ENCODE measurements around the gene STAT4.

Gene STAT4

DNA sequence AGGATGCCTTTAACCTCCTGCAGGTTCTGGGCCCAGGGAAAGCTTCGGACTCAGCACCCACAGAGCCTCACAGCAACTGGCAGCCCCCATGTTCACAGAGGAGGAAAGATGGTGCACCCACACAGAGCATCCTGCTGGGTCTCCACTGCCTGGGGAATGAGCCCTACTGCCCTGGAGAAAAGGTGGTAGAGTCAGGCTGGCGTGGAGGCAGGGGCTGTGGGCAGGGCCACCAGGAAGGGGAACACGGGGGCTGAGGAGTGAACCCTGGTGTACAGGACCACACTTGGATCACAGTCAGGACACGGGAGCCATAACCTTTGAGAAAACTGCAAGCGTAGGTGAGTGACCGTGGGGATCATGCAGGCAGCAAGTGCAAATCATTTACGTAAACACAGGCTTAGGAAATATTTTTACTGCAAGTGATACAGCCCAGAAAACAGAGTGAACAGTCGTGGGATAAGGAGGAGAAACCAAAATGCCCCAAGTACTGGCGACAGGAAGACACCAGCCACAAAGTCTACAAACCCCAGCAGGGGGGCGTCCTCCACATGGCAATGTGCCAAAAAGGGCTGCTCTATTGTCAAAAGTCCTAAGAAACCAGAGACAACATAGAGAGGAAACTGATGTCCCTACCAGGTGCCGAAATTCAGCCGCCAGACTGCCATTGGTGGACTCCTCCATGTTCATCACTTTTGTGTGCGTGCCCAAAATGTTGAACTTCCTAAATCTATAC lies 164.4 kb downstream of the STAT4 start:
- no peak for DNase-seq

DNA sequence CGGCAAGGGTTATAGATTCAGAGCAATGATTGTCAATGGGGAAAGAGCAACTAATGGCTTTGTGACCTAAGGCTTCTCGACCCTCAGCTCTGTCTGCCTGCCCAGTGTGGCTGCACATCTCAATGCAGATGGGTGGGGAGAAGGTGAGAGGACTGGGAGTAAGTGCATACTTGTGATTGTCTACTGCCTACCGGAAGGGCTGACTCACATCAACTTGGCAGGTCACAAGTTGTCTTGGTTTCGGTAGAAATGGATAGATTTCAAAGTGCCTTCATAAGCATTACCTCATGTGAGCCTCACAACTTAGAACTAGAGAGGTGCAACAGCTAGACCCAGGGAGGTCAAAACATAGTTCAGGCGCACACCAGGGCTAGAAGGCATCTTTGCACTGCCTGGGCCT lies 166.2 kb downstream of the STAT4 start:
- no peak for DNase-seq

DNA sequence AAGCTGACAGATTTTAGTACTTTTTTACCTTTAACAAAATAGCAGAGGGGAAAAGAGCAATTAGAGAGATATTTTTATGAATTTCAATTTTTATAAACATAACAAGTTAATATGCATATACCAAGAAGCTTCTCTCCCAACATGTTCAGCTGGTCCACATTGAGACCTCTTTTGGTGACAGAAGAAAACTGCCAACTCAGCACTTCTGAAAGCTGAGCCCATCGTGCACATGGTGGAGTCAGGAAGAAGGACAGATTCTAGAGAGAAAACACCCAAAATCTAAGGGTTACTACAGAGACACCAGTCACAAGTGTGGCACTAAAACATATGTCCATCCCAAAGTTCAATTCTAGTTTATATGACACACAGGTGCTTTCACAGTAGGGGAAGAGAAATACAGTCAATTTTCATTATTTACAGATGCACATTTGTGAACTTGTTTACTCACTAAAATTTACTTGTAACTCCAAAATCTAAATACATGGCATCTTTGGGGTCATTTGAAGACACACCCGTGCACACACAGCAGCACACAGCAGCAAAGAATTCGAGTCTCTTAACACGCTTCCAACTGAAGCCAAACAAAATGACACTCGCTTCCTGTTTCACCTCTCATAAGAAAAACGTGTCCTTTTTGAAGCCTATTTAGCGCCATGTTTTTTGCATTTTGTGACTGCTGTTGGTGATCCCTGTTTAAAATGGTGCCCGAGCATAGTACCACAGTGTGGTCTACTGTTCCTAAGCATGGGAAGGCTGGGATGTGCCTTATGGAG lies 168.3 kb downstream of the STAT4 start:
- no peak for DNase-seq

DNA sequence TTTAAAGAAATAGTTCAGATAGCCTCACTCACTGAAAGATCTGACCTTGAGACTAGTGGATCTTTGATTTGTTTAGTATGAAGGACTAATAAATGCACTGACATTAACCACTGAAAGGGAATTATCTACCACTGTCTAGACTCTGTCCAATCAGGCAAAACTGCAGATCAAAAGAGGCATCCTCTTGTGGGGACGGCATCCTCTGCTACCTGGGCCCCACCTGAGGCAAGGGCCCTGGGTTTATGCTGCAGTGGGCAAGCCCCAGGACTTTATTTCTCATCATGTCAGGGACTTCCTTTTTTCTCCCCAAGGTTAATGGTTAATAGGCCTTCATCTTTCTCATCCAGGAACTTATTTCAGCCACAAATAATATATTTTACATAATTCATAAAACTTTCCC lies 169.1 kb downstream of the STAT4 start:
- DNase-seq = no peak

DNA sequence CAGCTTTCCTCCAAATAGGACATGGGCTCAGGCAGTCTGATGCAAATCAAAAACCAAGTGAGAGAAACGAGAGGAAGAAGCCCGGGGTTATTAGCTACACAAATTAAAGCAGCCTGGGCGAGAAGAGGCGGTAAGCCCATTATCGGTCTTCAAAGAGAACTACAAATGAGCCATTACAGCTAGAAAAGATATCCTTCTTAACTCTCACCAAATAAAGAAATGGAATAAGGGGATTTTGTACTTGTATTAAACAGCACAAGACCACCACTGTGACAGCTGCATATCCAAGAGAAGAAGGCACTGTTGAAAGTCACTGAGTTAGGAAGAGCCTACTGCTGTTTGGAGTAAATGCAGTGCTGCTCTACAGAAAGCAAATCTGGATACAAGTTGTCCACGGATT lies 169.5 kb downstream of the STAT4 start:
- DNase-seq = no peak

DNA sequence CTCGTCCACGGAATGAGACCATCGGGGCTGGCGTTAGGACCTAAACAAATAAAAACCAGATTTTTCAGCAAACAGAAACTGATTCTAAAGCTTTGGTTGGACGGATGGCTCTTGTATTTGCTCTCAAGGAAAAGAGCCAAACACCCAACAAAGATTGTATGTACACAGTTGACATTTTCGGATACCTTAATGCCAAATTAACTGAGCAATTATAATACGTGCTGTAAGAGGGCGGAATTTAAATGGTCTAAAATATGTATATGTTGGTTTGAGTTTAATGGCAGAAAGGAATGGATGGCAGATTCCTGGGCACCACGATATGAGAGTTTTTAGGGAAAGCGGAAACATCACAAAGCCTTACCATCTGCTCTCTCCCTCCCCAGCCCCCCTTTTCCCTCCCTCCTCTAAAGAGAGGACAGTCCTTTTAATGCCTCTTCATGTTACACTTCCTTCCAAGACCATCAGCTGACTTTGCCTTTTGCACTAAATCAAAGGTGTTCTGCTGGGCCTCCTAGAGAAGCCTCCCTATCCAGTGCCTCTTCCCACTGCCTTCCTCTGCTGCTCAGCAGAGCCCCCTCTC lies 170.1 kb downstream of the STAT4 start:
- no peak for DNase-seq

DNA sequence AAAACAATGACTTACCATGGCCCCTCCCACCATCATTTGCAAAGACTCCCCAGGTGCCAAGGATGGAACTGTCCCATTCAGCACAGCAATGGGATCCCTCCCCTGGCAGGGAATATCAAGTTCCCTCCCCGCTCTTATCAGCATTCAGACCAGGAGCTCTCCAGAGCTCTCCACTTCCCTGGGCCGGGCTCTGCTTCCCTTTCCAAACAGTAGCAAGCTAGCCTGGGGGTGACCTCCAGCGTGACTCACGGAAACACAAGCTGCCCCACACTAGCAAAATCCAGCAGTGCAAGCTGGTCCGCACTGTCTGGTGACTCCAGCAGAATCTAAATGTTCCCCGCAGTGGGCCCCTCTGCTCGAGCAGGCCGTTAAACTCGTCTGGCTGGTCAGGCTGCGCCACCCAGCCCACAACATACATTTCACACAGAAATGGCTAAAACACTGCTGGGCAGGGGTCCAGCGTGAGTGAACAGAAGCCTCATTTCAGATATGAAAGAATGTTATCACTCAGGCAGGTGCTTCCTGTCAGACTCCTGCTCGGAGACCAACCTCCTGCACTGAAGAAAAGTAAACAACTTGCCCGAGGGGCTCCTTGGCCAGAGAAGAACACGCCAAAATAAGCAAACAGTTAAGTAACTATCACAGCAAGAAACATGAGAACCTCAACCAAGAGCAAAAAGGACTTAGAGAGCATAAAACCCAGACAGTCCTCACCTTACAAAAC lies 170.7 kb downstream of the STAT4 start:
- DNase-seq = no peak

Measured in SIG-M5 (cell line).